HG02678 (cell line): Measurements from ENCODE around the gene KCNG3.

Experiments used
- ATAC-seq: cut with Tn5 transposase; IDR thresholded peaks from one replicate; pipeline ENCODE4 v1.9.1; 2021; ENCODE audit warnings: mild to moderate bottlenecking, moderate library complexity; ENCODE audit not compliant: unreplicated experiment

The KCNG3 gene

DNA sequence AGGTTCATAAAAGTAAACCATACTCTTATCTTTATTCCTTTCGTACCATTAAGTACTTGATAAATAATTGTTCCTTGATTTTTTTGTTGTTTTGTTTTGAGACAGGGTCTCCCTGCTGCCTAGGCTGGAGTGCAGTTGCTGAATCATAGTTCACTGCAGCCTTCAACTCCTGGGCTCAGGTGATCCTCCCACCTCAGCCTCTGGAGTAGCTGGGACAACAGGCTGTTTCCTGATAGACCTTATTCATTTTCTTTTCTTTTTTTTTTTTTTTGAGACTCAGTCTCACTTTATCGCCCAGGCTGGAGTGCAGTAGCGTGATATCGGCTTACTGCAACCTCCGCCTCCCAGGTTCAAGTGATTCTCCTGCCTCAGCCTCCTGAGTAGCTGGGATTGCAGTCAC is 5.5 kb downstream of the KCNG3 start:
- ATAC-seq, result no peak

DNA sequence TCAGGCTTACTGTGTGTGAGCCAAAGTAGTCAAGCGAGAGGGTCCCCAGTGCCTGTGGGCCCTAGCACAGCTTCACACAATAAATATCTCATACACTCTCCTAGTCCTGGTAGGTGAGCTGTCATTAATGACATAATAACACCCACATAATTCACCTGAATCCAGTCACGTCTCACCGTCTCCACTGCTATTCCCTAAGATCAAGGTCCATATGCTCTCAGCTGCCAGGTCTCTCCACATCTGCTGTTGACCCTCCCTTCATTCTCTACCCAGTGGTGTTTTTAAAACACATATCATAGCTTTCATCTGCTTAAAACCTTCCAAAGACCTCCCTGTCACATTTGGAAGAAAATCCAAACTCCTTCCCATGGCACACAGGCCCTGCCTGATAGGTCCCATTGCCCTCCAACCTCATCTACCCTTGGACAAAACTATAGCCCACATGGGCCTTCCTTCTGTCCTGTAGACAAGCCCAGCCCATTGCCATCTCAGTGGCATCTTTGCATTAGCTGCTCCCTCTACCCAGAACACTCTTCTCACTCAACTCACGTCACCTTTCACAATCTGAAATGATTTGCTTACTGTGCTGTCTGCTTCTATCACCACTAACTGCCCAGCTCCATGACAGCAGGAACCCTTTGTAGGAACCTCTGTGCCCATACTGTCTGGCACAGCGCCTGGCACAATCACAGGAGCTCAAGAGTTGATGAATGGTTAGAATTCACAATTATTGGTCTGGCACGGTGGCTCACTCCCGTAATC is 7.5 kb downstream of the KCNG3 start:
- ATAC-seq, result no peak

DNA sequence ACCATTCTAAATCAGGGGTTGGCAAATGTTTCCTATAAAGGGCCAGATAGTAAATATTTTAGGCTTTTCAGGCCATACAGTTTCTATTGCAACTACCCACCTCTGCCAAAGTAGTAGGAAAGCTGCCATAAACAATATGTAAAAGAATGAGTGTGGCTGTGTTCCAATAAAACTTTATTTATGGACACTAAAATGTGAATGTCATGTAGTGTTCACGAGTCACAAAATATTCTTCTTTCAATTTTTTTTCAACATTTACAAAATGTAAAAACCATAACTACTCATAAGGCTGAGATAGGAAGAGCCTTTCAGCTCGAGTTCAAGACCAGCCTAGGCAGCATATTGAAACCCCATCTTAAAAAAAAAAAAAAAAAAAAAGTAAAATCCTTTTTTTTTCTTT is 13.4 kb downstream of the KCNG3 start:
- no peak for ATAC-seq

DNA sequence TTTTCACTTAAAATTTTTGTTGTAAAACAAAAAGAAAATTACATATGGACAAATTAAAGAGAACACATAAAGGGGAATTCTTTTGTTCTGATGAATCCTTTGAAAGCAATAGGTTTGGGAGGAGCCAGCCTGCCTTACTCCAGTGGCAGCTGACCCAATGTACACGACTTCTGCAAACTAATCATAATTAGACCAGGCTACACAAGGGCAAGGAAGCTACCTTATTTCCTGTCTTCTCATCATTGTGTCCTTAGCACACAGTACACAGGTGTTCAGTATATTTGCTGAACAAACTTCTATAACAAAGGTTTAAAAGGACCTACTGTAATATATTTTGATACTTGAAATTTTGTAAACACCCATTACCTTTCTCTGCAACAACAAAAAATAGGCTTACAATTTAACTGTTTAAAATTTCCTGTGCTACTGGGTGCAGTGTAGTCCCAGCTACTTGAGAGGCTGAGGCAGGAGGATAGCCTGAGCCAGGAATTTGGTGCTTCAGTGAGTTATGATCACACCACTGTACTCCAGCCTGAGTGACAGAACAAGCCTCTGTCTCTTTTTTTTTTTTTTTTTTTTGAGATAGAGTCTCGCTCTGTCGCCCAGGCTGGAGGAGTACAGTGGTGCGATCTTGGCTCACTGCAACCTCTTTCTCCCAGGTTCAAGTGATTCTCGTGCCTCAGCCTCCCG is 18.9 kb downstream of the KCNG3 start:
- ATAC-seq, result no peak

DNA sequence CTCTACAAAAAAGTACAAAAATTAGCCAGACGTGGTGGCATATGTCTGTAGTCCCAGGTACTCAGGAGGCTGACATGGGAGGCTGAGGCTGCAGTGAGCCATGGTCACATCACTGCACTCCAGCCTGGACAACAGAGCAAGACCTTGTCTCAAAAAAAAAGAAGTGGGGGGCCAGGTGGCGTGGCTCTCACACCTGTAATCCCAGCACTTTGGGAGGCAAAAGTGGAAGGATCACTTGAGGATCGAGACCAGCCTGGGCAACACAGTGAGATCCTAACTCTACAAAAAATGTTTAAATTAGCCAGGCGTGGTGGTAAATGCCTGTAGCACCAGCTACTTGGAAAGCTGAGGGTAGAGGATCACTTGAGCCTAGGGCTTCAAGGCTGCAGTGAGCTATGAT is 23.1 kb downstream of the KCNG3 start:
- no peak for ATAC-seq

DNA sequence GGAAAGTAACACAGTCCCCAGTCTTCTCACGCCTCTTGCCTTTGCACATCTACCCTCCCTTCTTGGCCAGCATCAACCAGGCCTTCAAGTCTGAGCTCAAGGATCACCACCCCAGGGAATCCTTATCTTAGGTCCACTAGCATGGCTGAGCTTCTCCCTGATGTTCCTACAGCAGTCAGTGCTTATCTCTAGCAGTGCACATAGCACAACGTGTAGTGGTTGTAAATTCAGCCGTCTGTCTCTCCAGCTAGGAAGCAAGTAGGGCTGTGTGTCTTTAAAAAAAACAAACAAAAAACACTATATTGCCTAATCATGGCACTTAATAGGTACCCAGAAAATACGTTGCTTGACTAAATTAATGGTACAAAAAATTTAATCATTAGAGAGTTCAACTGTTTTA is 29.2 kb downstream of the KCNG3 start:
- no peak for ATAC-seq

DNA sequence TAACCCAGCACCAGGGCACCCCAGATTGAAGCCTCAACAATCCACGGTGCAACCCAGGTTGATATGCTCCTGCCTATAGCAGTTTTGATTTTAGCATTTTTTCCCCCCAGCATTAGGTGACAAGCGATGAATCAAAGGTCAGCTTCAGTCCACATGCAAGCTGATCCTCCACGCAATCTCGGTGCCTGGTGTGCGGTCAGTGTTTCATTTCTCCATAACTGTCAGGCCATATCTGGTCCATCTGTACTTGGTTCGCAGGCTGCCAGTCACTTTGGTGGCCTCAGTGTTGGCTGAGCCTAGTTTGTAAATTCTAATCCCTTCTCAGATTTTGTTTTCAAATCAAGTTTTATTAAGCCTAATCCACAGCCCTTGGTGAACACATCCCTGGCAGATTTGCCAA is 30.2 kb downstream of the KCNG3 start:
- ATAC-seq, result no peak

DNA sequence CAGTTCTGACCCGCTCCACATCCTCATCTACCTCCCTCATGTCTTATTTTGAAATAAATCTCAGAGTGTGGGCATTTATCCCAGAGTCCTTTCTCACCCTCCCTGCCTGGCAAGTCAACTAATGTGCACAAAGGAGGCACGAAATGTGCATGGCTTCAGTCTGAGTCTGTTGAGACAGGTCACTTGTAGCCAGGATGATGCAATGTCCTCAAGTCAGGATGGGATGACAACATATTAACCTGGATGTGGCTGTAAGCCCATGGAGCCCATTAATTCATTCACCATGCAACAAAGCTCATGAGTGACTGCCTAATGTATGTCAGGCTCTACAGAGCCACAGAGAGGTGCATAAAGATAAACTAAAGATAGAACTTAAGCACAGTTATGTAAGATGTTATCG is 34.5 kb downstream of the KCNG3 start:
- ATAC-seq, result no peak

DNA sequence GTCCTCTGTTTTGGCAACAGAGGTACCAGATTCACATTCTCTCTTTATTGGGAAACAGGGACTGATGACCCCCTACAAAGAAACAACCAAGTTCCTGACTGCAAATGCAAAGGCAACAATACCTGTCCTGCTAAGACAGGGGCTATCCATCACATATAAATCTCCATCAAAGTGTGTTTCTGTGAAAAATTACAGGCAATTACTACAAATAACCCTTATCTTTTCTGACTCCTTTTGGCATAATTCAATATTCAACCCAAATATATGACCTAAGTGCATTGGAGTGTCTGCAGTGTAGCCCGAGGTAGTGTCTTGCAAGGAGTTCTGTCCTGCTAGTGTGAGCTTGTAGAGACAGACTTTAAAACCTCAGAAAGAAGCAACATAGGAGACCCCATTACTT is 35.4 kb downstream of the KCNG3 start:
- ATAC-seq, result no peak

DNA sequence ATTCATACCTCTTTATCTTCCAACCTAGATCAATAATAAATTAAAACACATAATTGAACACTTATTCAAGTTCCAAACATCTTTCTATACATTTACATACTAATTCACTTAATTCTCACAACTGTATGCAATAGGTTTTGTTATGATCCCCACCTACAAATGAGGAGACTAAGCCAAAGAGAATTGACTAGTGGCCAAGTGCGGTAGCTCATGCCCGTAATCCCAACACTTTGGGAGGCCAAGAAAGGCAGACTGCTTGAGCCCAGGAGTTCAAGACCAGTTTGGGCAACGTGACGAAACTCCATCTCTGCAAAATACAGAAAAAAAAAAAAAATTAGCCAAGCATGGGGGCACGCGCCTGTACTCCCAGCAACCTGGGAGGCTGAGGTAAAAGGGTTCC is 36.8 kb downstream of the KCNG3 start:
- ATAC-seq, result no peak

DNA sequence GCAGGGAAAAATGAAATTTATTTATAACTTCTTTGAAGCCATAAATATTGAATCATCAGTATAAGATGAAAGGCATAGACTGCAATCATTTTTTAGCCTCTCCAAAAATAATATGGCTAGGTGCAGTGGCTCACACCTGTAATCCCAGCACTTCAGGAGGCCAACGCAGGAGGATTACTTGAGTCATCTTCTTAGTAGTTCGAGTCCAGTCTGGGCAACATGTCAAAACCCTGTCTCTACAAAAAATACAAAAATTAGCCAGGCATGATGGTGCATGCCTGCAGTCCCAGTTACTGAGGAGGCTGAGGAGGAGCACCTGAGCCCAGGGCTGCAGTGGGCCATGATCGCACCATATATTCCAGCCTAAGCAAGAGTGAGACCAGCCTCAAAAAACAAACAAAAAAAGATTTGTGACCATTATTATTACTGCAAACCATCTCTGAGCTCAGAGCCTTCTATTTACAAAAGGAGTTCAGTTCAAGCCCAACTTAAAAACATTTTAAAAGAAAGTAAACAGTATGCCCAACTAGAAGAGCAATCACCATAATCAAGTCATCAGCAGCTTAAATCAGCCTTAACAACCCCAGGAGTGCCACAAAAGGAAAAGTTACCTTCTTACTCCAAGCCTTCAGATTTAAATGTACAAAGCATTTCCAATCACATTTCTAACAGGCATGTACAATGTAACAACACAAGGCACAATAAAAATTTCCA is 37.5 kb downstream of the KCNG3 start:
- ATAC-seq, result no peak

DNA sequence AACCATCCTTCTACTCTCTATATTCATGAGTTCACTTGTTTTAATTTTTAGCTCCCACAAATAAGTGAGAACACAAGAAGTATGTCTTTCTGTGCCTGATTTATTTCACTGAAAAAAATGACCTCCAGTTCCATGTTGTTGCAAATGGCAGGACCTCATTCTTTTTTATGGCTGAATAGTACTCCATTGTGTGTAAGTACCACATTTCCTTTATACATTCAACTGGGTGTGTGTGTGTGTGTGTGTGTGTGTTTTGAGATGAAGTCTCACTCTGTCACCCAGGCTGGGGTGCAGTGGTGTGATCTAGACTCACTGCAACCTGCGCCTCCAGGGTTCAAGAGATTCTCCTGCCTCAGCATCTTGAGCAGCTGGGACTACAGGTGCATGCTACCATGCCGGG is 41.2 kb downstream of the KCNG3 start:
- ATAC-seq, result no peak

DNA sequence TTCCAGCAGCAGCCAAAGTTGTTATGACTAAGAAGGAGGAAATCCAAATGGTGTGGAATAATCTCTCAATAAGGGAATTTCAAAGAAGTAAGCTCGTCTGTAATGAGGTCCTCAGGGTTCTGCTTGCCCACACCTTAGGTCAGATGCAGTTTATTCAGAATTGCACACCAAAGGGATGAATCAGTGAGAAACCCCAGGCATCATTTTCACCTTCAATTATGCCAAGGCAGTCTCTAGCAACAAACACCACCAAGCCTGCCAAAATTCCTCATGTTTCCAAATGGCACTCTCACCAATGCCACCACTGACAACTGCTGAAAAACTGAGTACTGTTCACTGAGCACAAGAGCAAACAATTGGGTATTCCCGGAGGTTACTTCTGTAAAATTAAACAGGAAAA is 43.6 kb downstream of the KCNG3 start:
- ATAC-seq, result no peak

DNA sequence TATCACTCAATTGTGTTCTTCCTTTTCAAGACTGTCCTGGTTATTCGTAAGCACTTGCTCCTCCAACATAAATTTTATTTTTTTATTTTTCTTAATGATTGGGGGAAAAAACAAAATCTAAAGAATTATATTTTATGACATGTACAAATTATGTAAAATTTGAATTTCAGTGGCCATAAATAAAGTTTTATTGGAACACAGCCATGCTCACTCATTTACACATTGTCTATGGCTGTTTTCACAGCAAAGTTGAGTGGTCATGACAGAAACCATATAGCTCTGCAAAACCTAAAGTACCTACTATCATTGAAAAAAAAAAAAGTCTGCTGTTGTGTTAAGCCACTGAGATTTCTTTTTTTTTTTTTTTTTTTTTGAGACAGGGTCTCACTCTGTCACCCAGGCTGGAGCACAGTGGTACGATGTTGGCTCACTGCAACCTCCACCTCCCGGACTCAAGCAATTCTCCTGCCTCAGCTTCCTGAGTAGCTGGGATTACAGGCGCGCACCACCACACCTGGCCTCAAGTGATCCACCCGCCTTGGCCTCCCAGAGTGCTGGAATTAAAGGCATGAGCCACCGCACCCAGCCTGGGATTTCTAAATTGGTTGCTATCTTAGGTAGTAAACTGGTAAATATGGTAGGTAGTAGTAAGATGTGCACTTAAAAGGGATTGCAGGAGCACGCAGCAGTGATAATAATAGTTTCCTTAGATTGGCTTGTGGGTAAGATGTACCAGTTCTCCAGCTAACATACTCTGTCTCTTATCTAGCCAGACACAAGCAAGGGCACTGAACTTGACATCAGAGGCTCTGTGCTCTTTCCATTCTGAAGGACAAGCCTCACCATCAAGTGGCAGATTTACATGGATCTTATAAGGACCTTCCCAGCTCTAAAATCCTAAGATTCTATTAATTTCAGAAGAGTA is 44.4 kb downstream of the KCNG3 start:
- ATAC-seq, result no peak

DNA sequence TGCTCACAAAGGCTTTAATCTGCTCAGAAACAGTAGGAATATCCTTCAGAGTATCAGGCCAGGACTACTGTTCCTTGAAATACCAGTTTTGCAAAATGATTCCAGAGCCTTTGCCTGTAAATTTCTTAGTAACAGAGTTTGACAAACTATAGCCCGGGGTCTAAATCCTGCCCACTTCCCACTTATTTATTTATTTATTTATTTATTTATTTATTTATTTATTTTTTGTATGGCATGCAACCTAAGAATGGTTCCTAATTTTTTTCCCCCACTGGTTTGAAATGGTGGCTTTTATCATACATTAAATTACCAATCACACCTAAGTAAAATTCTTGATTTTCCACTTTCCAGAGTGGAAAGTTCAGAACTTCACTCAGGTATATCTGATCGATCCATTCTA is 45.6 kb downstream of the KCNG3 start:
- ATAC-seq, result no peak

DNA sequence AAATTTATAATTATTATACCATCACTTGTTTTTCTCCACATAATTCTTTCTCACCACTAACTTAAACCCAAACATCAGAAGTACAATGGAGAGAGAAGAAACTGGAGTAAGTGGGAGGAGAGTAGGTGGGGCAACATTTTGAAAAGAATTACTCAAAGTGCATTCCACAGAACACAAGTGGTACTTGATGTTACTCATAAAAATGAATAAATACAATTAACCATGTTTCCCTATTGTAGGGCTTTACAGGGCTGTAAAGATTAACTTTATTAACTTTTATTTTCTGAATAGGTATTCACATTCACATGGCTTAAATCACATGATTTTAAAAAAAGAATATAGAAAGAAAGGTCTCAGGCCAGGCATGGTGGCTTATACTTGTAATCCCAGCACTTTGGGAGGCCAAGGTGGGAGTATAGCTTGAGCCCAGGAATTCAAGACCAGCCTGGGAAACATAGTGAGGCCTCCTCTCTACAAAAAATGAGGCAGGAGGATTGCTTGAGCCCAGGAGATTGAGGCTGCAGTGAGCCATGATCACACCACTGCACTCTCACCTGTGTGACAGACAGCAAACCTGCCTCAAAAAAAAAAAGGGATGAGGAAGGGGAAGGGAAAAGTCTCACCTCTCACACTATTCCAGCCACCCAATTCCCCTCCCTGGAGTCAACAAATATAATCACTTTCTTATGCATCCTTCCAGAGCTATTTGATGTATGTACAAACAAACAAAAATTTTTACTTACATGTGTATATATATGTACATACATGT is 47.1 kb downstream of the KCNG3 start:
- no peak for ATAC-seq

DNA sequence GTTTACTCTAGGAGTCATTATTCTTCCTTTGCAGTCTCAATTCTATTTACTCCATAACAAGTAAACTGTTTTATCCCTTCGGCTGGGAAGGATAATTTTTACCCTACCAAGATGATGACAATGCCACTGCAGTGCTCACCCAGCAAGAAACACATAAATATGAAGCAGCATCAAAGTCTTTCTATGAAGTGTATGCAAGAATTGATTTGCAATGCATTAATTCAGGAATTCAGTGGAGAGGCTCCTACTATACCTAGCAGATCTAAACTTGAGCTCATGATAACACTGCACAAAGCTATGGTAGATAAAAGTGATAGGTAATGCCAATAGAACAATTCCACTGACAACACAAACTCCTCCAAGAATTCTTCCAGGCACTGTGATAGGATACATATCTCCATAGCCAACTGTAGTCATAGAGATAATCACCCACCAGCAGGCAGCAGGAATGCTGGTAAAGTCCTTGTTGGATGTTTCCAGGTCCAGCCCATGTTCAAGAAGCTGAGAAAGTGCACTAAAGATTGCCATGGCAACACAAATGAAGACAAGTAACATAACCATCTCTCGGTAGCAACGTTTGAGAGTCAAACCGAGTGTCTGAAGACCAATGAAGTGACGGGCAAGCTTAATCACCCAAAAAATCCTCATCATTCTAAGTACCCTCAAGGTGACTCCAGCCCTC is 49.9 kb downstream of the KCNG3 start:
- no peak for ATAC-seq

DNA sequence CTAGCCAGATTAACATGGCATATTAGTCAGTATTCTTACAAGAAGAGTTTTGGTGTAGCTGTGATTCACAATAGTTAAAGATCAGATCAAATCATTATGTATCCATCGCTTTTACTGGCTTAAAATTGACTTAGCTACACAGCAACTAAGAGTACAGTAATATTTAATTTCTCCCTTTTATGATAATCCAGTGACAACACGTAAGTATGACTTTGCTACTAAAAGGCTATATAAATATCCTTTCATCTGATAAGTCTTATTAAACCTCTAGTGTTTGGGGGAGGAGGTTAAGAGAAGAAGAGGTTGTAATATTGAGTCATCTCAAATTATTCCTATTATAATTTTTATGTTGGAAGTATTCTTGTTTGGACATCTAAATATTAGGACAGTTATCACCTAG is 51.0 kb downstream of the KCNG3 start:
- ATAC-seq, result no peak

DNA sequence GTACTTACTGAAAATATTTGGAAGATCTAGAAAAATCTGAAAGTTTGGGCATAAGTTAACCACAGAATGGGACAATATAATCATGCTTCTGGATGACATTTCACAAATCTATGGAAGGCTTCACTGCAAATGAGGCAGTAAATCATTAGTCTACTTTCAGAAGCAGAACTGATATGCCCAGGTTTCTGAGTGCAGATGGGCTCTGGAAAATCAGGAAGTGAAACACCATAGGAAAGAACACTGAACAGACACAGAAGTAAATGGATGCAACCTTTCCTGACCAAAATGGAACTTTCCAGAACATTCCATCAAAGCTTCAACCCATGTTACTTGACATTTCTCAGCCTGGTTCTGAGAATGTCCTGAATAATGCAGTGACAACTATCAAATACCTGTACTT is 55.1 kb downstream of the KCNG3 start:
- ATAC-seq, result no peak

DNA sequence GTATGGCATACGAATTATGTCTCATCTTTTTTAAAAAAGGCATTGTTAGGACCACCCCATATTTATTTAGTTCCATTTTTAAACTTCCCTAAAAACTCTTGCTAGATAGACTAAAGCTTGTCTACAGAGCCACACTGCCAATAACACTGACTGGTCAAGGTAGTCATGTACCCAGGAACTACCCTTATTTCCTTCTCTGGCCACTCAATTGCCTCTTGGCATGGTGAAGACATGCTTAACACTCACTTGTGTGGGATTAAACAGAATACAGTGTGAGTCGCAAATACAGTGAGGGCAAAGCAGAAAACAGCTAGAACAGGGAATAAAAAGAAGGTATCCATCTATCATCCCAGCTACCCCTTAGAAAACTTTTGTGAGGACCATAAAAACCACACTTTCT is 57.4 kb downstream of the KCNG3 start:
- ATAC-seq, result no peak
